Measurements from ENCODE around the gene PKNOX2.
A peak's percentile ranks its signal among the peaks of the same experiment; 100 is the strongest.

Gene PKNOX2

DNA sequence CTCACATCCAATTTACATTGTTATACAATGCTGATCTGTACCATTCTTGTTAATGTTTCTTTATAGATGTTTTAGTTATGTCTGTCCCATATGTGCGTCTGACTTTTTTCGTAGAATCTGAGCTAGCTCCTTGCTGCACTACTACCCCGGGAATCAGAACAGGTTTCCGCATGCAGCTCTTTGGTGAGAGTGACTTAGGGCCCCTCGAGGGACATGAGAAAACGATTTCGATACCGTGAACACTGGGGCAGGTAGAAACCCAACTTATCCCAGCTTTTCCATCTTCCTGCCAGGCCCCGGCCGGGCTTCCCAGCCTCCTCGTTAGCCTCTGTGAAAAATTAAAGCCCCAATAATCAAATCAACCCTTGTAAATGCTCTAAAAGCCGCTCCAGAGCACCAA lies 23.4 kb upstream of the PKNOX2 start:
- TF ChIP-seq, protein P1, sequence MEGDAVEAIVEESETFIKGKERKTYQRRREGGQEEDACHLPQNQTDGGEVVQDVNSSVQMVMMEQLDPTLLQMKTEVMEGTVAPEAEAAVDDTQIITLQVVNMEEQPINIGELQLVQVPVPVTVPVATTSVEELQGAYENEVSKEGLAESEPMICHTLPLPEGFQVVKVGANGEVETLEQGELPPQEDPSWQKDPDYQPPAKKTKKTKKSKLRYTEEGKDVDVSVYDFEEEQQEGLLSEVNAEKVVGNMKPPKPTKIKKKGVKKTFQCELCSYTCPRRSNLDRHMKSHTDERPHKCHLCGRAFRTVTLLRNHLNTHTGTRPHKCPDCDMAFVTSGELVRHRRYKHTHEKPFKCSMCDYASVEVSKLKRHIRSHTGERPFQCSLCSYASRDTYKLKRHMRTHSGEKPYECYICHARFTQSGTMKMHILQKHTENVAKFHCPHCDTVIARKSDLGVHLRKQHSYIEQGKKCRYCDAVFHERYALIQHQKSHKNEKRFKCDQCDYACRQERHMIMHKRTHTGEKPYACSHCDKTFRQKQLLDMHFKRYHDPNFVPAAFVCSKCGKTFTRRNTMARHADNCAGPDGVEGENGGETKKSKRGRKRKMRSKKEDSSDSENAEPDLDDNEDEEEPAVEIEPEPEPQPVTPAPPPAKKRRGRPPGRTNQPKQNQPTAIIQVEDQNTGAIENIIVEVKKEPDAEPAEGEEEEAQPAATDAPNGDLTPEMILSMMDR (IDR thresholded peaks at IDR 0.05; ENCODE audit: control insufficient read depth, extremely low read depth, insufficient read depth) = no peak
- DNase-seq (ENCODE audit: low read depth) = no peak
- H3K4me3 ChIP-seq (ENCODE audit: low read depth, low read length) = no peak overlapping the region

DNA sequence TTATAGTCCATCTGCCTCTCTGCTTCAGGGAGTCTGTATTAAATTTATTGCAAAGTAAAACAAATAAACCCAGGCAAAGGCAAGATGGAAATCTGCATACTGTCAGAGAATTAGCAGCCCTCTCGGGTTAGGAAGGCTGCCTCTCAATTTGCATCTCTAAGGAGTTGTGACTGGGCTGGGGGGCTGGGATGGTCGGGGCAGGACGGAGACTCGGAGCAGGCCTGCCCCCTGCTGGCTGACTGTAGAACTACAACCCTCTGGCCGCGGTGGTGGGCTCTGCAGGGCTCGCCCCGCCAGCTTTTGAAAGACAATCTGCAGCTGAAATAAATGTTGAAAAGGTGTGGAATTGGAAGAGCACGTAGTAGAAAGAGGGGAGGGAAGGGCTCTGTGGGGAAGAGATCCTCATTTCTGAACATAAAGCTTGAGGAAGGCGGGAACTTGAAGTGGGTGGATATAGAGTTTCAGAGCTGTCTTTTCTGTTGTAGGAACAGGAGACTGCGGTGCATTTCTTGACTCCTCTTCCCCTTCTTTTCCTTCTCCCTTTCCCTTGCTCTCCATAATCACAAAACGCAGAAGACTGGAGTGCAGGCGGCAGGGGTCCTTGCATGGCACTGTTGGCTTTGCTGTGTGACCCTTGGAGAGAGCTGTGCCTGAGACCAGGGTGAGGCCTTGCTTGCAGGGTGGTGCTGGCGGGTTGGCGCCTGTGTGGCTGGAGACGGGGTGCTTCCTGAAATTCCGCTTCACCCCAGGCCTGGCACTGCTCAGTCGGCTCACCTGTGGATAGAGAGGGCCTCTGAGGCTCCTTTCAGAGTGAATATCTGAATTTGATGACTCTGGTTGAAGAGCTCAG lies 22.6 kb upstream of the PKNOX2 start:
- DNase-seq (ENCODE audit: low read depth) = no peak
- H3K4me3 ChIP-seq (ENCODE audit: low read depth, low read length) = no peak overlapping the region
- TF ChIP-seq, protein P1 (IDR thresholded peaks at IDR 0.05; ENCODE audit: control insufficient read depth, extremely low read depth, insufficient read depth) = peak; percentile 84

DNA sequence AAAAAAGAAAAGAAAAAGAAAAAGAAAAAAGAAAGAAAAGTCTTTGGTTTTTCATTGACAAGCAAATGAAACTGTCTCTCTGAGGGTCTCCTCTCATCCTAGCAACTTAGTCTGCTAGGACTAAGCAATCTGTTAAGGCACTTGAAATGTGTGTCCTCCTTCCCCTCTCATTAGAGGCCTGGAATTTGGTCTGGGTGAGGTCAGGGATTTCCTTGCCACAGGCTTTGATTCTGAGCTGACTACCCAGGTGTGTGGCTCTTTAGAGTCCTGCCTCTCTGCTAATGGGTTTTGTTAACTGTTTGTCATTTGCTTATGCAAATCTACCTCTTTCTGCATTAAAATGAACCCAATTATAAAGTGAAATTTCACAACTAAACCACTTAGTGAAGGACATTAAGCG lies 18.3 kb upstream of the PKNOX2 start:
- no peak overlapping the region for H3K4me3 ChIP-seq (ENCODE audit: low read depth, low read length)
- TF ChIP-seq, protein P1 (IDR thresholded peaks at IDR 0.05; ENCODE audit: control insufficient read depth, extremely low read depth, insufficient read depth) = no peak
- no peak for DNase-seq (ENCODE audit: low read depth)

DNA sequence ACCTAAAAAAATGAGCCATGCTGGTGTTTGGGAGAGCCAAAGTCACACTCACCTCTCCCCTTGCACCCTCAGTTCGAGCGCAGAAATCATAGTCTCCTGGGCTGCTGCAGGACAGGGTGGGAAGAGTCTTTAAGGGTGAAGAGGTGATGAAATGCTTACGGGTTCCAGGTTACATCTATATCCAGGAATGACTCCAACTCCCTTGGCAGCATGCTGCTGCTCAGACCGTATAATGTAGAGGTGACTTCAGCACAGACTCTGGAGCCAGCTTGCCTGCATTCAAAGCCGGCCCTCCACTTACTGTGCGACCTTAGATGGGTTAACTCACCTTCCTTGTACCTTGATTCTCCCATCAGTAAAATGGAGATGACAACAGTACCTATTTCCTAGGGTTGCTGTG lies 17.3 kb upstream of the PKNOX2 start:
- TF ChIP-seq, protein P1 (IDR thresholded peaks at IDR 0.05; ENCODE audit: control insufficient read depth, extremely low read depth, insufficient read depth) = no peak
- H3K4me3 ChIP-seq (ENCODE audit: low read depth, low read length) = no peak overlapping the region
- no peak for DNase-seq (ENCODE audit: low read depth)

DNA sequence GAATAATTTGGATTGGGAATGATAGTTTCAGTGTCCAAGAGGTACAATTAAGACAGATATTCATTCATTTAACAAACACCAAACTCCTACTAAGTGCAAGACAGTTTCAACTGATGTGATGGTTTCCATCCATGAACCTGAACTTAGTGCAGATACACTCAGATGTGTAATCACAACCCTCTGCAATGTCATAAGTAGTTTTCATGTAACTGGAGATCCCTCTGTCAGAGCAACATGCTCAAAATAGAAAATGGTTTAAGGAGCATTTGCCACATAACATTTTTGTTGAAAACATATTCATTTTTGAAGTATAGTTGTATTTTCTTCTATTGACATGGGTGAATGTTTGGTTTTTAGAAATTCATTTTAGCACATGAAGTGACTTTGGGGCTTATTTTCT lies 16.5 kb upstream of the PKNOX2 start:
- no peak overlapping the region for H3K4me3 ChIP-seq (ENCODE audit: low read depth, low read length)
- DNase-seq (ENCODE audit: low read depth) = no peak
- TF ChIP-seq, protein P1 (IDR thresholded peaks at IDR 0.05; ENCODE audit: control insufficient read depth, extremely low read depth, insufficient read depth) = no peak

DNA sequence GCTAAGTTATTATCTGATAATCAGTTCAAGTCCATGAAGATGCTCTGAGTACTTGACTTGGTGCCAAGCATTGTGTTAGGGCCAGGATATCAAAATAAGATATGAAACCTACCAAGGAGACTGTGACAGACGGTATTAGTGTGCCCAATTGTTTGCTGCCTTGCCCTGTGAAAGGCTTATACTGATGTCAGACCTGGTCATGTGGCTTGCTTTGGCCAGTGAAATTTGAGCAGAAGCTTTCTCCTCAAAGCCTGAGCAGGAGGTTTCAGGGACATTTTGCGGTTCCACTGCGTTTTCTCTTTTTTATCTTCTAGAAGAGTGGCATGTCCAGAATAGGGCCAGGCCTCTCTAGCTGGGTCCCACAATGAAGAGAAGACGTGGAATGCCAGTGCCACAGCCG lies 15.8 kb upstream of the PKNOX2 start:
- TF ChIP-seq, protein P1 (IDR thresholded peaks at IDR 0.05; ENCODE audit: control insufficient read depth, extremely low read depth, insufficient read depth) = no peak
- DNase-seq (ENCODE audit: low read depth) = no peak
- no peak overlapping the region for H3K4me3 ChIP-seq (ENCODE audit: low read depth, low read length)

DNA sequence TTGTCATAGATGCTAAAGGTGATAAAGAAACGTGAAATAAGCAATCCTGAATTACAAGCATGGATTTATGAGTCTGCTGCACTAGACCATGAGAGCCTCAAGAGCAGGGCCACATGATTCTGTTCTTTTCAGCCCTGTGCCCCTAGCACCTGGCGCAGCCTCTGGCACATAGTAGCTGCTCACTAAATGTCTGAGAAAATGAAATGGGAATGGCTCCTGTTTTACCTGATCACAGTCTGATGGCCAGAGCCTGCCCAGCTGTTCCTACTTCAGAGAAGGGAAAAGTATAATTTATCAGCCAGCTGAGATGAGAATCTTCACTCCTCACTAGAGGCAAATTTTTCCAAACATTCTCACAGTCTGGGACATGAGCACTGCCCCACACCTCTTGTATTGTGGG lies 10.7 kb upstream of the PKNOX2 start:
- H3K4me3 ChIP-seq (ENCODE audit: low read depth, low read length) = no peak overlapping the region
- TF ChIP-seq, protein P1 (IDR thresholded peaks at IDR 0.05; ENCODE audit: control insufficient read depth, extremely low read depth, insufficient read depth) = no peak
- DNase-seq (ENCODE audit: low read depth) = no peak
